Epithelial cell of prostate (primary cell): Measurements from ENCODE around the gene ZFP36L2.

Source experiments
- DNase-seq: peaks from one replicate; pipeline ENCODE4 v3.0.0-alpha.2; 2011; ENCODE audit warnings: low read depth, low spot score
- H3K27ac ChIP-seq: fragments of 450-650 bp; 2 replicates; pipeline ENCODE4 v1.5.1; 2017; ENCODE audit warnings: mild to moderate bottlenecking

ZFP36L2 gene

GRCh38 chr2:43251171-43251731 is 24.8 kb upstream of the ZFP36L2 start:
- H3K27ac ChIP-seq: peak overlapping the region; percentile 59
- DNase-seq: no peak

- no peak overlapping the region for H3K27ac ChIP-seq
Measured at GRCh38 chr2:43250015-43250414, 23.6 kb upstream of the ZFP36L2 start.

GRCh38 chr2:43248621-43249020 is 22.2 kb upstream of the ZFP36L2 start:
- no peak overlapping the region for H3K27ac ChIP-seq
- DNase-seq: no peak

More at GRCh38 chr2:43250015-43250414, 23.6 kb upstream of the ZFP36L2 start:
- DNase-seq: no peak

- H3K27ac ChIP-seq: no peak overlapping the region
- DNase-seq: no peak
Measured at GRCh38 chr2:43246641-43247040, 20.2 kb upstream of the ZFP36L2 start.

GRCh38 chr2:43241558-43241957 is 15.2 kb upstream of the ZFP36L2 start:
- H3K27ac ChIP-seq: no peak overlapping the region
- DNase-seq: no peak

- no peak for DNase-seq
- no peak overlapping the region for H3K27ac ChIP-seq
Measured at GRCh38 chr2:43240766-43241150, 14.4 kb upstream of the ZFP36L2 start.

- no peak overlapping the region for H3K27ac ChIP-seq
- DNase-seq: no peak
Measured at GRCh38 chr2:43239981-43240765, 13.8 kb upstream of the ZFP36L2 start.

- H3K27ac ChIP-seq: no peak overlapping the region
- DNase-seq: no peak
Measured at GRCh38 chr2:43238813-43239212, 12.4 kb upstream of the ZFP36L2 start.

- DNase-seq: no peak
Measured at GRCh38 chr2:43238176-43238575, 11.8 kb upstream of the ZFP36L2 start.

GRCh38 chr2:43233218-43234212 is 7.1 kb upstream of the ZFP36L2 start:
- DNase-seq: no peak
- H3K27ac ChIP-seq: no peak overlapping the region

More at GRCh38 chr2:43238176-43238575, 11.8 kb upstream of the ZFP36L2 start:
- no peak overlapping the region for H3K27ac ChIP-seq

GRCh38 chr2:43230951-43231827 is 4.8 kb upstream of the ZFP36L2 start:
- no peak for DNase-seq
- H3K27ac ChIP-seq: no peak overlapping the region

- no peak for DNase-seq
- no peak overlapping the region for H3K27ac ChIP-seq
Measured at GRCh38 chr2:43230351-43230885, 4.0 kb upstream of the ZFP36L2 start.

GRCh38 chr2:43228756-43229659 is 2.6 kb upstream of the ZFP36L2 start:
- no peak for DNase-seq
- peak overlapping the region; percentile 98 for H3K27ac ChIP-seq

GRCh38 chr2:43228321-43228751 is 1.9 kb upstream of the ZFP36L2 start:
- no peak for DNase-seq
- peak overlapping the region; percentile 98 for H3K27ac ChIP-seq

GRCh38 chr2:43227830-43228281 is 1.4 kb upstream of the ZFP36L2 start:
- DNase-seq: no peak
- peak overlapping the region; percentile 98 for H3K27ac ChIP-seq

GRCh38 chr2:43226955-43227829 is 786 bp upstream of the ZFP36L2 start:
- peak overlapping the region; percentile 98 for H3K27ac ChIP-seq

GRCh38 chr2:43225788-43226557 is 433 bp downstream of the ZFP36L2 start:
- peak overlapping the region; percentile 98 for H3K27ac ChIP-seq
- DNase-seq: no peak

More at GRCh38 chr2:43226955-43227829, 786 bp upstream of the ZFP36L2 start:
- DNase-seq: no peak
